ENCODE measurements around the gene NTSR2. TPM values are rescaled to one million over a fixed set of nuclear protein-coding genes. Genes with fewer than 3 reads are reported as not detected.

The NTSR2 gene
- total and polyA plus RNA-seq, 9 donors = 0.33 to 3.8 (median 0.97) TPM; not detected in 2

GRCh38 chr2:11611251-11611650, 58.7 kb downstream of the NTSR2 start:
- H3K4me3 ChIP-seq = no peak overlapping the region
- H3K4me1 ChIP-seq (ENCODE audit: insufficient read depth) = peaks cover 2% of the 10 kb centered on the region
- H3K27me3 ChIP-seq = no peaks in the 10 kb centered on the region
- intact Hi-C loops (cut with DNase I) = no loop called here
- H3K36me3 ChIP-seq = peaks cover 3% of the 10 kb centered on the region
- WGBS, 3 donors = 78 to 92% (median 88%) methylated on average over 5 of the region's 5 CpGs
- no peak for TF ChIP-seq POLR2A (IDR thresholded peaks at IDR 0.05)
- TF ChIP-seq EP300 (IDR thresholded peaks at IDR 0.05) = no peak
- TF ChIP-seq CTCF (IDR thresholded peaks at IDR 0.05) = no peak
- H3K27ac ChIP-seq = no peak overlapping the region
- no peaks in the 10 kb centered on the region for H3K9me3 ChIP-seq
- no peak for DNase-seq

DNA sequence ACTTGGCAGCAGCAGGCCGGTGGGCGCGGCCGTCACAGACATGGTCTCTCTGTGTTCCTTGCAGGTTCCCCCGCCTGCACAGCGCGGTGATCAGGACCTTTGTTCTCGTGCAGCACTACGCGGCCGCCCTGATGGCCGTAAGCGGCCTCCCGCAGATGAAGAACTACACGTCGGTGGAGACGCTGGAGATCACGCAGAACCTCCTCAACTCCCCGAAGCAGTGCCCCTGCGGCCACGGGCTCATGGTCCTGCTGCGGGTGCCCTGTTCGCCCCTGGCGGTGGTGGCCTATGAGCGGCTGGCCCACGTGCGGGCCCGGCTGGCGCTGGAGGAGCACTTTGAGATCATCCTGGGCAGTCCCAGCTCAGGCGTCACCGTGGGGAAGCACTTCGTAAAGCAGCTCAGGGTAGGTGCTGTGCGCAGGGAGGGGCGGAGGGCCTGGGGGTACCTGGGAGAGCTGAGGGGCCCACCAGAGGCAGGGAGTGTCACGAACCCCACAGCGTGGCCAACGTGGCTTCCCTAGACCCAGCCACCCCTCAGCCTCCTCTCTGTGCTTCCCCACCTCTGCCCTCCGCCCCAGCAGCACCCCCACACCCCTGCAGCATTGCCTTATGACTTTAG, 59.3 kb downstream of the NTSR2 start:
- intact Hi-C loops (cut with DNase I) = no loop called here
- Histone ChIP-seq H3K27ac (no peak overlapping the region), H3K27me3 (no peaks in the 10 kb centered on the region), H3K4me3 (no peak overlapping the region), H3K9me3 (no peaks in the 10 kb centered on the region), H3K4me1 (ENCODE audit: insufficient read depth) (peaks cover 2% of the 10 kb centered on the region), H3K36me3 (peaks cover 3% of the 10 kb centered on the region)
- TF ChIP-seq EP300 (IDR thresholded peaks at IDR 0.05) = no peak
- TF ChIP-seq CTCF (IDR thresholded peaks at IDR 0.05) = no peak
- no peak for TF ChIP-seq POLR2A (IDR thresholded peaks at IDR 0.05)
- no peak for DNase-seq
- 90 to 91% (median 90%) methylated on average over 38 of the region's 38 CpGs for WGBS, 3 donors

Other genes starting within 250 kb of the NTSR2 start
- gene E2F6, start 204.0 kb downstream of the NTSR2 start, total RNA-seq = 10 to 100 TPM; 10.5 to 19.6 (median 17.7) TPM
- gene E2F6, start 204.0 kb downstream of the NTSR2 start, polyA plus RNA-seq = 10 to 100 TPM in 1 of 2 donors, 1 to 10 TPM in 1; 9.9 to 13.6 TPM
- gene GREB1, start 136.2 kb downstream of the NTSR2 start, total RNA-seq = 100 to 1,000 TPM; 219 to 723 (median 335) TPM
- 100 to 1,000 TPM; 104 to 228 TPM for gene GREB1, start 136.2 kb downstream of the NTSR2 start, polyA plus RNA-seq
- gene LPIN1, start 76.4 kb upstream of the NTSR2 start, total RNA-seq = 100 to 1,000 TPM in 1 of 7 donors, 10 to 100 TPM in 6; 19.9 to 144 (median 57.1) TPM
- 10 to 100 TPM; 25.6 to 33.7 TPM for gene LPIN1, start 76.4 kb upstream of the NTSR2 start, polyA plus RNA-seq

Measured in ovary (tissue), 9 donors.